GM18526 (cell line): ENCODE measurements around the gene LAMTOR4.

Experiments used
- POLR2A ChIP-seq: IDR thresholded peaks from 3 replicates; pipeline ENCODE4 v1.6.1; 2011; ENCODE audit not compliant: insufficient read length; ENCODE audit errors: extremely low read depth

Gene LAMTOR4

DNA sequence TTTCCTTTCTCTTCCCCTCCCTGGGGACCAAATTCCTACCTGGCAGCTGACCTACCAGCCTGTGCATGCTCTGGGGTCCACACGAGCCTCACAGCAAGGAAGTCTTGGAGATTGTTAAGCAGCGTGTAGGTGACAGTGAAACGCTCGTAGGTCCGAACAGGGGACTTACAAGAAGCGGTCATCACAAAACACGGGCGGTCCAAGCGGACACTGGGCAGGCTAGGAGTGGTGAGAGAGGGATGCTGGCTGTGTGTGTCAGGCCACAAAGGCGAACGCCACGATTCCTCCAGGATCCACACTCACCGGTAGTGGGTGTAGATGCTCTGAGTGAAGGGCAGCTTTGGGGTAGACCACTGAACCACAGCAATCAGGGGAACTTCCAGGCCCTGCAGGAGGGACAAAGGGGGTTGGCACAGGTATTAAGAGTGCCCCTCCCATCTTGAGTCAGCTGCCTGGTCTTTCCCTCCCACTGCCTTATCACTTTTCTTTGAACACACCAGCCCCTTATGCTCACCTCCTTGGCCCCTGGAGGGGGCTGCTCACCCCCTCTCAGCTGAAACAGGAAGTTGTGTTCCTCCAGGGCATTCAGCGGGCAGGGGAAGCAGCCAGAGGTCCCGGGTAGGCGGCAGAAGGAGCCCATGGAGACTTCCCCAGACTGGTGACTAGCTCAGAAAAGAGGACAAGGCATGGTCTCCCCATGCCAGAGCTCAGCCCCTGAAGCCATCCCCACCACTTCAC is 7.8 kb downstream of the LAMTOR4 start:
- TF ChIP-seq POLR2A = no peak

DNA sequence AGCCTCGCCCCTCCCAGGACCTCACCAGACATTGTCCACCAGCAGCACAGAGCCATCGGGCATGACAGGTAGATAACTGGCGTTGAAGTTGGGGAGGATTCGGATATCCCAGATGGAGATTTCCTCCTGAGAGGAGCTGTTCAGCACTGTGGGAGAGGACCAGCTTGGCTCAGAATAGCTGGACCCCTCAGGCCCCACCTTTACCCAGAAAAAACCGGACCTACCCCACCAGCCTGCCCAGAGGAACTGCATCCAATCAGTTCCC is 8.3 kb downstream of the LAMTOR4 start:
- no peak for TF ChIP-seq POLR2A

DNA sequence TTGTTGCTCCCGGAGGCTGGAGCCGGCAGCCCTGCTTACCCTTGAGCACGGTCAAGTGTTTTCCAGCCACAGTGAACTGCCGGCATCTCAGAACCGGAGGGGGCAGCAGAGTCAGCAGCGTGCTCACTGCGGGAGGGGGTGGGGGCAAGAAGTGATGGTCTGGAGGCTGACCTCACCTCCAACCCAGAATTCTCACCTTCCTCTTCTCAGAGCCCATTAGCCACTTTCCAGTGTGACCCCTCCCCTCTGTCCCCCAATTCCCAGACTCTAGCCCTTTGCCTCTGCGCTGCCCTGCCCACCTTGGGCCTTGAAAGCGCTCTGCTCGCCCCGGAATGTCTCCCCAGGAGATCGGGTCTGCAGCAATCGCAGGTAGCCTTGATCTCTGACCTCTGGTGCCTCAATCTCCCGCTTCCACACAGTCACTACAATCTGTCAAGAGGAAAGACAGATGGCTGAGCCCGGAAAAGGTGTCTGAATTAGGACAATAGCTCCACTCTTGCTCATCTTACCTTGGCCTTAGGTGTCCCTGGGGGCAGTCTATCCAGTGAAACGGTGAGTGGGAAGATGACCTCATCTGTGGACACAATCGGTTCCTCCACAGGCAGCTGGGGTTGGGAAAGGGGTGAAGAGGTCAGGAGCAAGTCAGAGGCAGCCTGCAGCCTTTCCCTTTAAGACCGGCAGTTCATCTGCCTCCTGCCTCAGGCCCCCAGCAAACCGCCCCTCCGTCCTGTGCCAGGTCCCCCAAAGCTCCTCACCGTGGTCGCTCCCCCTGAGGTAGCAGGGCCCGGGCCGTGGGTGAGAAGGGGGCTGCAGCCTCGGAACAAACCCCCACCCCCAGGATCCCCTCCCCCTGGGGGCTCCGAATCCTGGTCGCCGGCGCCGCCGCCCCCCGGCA is 8.9 kb downstream of the LAMTOR4 start:
- no peak for TF ChIP-seq POLR2A

DNA sequence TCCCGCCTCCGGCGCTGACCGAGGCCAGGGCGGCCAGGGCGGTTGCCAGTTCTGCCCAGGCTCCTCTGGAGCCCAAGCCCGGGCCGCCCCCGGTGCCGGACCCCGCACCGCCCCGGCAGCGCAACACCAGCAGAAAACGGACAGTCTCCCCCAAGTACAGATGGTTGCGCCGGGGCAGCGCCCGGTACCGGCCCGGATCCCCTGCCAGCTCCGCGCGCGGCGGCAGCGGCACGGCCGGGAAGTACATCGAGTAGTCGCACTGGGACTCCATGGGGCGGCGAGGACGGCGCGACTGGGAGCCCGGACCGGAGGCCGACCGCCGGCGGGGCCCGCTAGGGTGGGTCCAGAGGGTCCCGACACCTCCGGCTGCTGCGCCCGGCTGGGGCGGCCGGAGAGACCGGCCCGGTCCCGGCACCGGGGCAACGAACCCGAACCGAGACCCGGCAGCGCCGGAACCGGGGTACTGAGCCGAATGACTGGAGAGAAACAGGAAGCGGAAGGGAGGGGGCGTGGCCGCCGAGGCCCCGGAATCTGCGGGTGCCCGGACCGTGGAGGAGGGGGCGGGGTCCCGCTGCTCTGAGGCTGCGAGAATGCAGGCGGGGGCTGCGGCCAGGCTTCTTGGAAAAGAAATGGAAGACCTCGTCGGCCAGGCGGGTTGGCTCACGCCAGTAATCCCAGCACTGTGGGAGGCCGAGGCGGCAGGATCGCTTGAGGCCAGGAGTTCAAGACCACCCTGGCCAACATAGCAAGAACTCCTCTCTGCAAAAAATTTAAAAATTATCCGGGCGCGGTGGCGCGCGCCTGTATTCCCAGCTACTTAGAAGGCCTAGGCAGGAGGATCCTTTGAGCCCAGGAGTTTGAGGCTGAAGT is 9.7 kb downstream of the LAMTOR4 start, which contains the start of gene TRAPPC14:
TSS of gene TRAPPC14 (minus strand) at position 495 of the 870 bp plus-strand sequence. CDS start at position 271, 224 bp downstream.
- peak; percentile 76 for TF ChIP-seq POLR2A

DNA sequence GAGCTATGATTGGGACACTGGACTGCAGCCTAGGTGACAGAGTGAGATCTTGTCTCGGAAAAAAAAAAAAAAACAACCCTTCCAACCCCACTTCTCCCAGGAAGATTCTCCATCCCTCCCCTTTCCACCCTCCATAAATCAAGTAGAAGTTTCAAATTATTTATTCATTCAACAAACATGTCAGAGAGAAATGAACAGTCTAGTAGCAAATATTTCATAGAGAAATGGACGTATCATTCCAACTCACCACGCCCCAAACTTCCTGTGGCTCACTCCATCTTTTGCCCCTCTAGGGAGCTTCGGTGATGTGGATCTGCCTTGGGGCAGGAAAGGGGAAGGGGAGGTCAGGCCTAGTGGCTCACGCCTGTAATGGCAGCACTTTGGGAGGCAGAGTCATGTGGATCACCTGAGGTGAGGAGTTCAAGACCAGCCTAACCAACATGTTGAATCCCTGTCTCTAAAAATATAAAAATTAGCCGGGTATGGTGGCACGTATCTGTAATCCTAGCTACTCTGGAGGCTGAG is 10.4 kb downstream of the LAMTOR4 start:
- no peak for TF ChIP-seq POLR2A

DNA sequence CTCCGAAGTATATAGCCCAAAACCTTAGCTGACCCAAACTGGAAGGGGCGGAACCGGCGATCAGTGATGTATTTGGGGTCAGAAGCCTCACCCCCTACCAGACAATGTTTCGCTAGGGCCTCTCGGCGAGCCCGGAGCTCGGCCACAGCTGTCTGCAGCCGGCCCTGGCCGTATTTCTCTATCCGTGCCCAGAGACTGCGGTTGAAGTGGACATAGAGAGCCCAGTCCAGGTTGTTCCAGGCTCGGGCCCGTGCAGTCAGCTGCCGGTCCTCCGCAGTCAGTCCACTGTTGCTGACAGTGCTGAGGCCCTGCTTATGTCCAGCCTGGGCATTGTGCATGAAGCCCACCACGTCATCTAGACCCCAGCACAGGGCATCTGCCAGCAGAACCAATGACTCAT is 11.3 kb downstream of the LAMTOR4 start:
- TF ChIP-seq POLR2A = no peak

DNA sequence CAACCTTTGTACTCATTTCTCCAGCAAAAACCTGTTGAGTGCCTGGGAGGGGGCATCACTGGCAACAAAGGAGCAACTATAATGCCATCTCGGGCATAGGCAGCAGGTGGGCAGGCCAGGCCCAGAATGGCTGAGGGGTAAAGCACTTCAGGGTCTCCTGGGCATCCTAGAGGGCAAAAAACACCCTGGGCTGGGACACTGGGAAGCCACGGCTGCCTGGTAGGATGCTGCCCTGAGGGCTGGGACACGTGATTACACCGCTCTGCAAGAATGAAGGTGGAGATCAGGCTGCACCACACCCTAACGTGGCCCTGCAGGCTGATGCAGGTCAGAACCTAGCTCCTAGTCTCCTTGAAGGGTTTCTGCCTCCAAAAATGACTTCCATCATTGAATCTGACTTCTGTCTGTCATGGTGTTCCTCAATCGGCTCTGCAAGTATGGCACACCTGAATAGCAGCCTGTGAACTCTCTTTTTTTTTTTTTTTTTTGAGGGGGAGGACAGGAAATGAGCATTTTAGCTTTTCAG is 14.4 kb downstream of the LAMTOR4 start:
- no peak for TF ChIP-seq POLR2A

DNA sequence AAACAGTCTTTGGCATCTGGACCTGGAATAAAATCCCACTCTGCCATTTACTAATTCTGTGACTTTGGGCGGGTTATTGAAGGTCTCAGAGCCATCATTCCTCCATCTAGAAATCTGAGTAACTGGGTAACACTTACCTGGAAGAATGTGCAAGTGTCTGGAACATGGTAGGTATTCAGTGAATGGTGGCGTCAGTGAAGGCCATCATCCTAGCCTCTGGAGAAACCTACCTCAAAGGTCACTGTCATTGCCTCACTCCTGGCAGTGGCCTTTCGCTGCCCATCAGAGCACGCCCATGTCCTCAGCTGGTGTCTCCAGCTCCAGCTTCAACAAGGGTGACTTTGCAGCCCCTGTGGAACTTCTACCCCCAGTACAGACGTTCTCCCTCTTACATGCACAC is 15.2 kb downstream of the LAMTOR4 start:
- TF ChIP-seq POLR2A = no peak

DNA sequence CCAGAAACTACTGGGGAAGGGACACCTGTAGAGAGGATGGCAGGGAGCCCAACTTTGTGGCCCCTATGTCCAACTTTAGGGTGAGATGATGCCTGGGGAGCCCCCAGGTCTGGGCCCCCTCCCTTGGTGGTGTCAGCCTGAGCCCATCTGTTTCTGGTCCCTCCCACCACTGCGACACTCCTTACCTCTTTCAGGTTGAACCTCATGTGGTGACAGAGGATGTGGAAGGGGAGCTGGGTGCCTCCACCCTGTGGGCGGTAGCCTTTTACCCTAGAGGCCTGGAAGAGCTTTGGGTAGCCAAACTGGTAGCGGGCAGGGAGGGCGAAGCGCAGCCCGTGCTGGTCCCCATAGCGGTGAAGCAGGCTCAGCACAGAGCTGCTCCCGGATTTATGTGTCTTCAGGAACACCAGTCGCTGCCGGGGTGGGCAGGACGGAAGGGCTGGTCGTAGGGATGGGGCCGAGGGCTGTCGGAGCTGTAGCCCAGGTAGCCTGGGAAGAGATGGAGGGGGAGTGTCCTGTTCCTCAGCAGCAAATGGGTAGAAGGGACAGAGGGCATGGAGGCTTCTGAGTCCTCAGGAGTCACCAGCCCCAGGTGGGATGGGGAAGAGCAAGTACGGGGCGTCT is 17.7 kb downstream of the LAMTOR4 start:
- no peak for TF ChIP-seq POLR2A

DNA sequence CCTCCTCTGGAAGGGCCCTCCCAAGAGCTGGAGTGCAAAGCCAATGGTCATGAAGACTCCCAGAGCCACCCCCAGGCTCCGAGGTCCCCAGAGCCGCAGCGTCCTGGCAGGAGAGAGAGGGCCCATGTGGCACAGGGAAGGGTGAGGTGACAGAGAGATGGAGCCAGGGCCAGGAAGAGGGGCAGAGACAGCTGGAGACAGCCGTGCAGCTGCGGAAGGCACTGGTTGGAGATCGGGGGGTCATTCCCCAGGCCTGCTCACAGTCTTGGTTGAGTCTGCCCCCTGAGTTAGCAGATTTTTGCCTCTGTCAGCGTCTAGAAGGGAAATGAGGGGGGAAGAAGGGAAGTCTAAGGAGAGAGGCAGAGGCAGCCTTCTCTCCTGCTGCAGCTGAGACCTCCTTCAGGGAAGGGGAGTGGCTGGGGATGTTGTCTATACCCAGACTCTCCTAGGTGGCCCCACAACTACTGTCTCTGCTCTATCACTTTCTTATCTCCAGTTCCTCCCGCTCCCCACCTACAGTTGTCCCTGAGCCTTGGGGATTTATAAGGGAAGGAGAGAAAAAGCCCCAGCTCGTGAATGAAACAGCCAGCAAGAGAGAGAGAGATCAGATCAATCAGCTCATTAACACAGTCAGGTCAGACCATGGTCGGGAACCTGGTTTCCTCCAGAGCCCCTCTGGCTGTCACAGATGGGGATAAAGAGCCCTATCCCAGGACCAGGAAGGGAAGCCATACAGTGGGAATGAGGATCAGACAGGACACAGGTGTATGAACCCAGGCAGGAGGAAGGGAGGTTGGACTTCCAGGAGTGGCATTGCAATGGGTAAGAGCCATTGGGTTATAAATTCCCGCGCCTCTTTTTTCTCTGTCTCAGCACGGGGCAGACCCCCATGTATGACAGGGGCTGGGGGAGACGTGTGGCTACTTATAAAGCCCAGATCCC is 18.5 kb downstream of the LAMTOR4 start:
- no peak for TF ChIP-seq POLR2A

DNA sequence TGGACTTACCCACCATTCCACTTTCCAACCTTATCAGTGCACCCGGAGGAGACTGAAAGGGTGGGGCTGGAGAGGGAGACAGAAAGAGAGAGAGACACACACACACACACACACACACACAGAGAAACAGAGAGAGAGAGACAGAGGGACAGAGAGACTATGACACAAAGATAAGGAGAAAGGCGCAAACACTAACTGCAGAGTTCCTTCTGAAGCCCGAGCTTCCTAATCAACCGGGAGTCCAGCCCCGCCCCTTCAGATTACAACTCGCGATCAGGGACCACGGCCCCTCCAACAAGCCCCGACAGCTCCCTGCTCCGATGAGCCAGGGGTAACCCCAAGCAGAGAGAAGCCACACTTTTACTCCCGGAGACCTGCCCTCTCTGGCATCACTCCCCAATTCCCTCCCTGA is 19.2 kb downstream of the LAMTOR4 start:
- TF ChIP-seq POLR2A = no peak

DNA sequence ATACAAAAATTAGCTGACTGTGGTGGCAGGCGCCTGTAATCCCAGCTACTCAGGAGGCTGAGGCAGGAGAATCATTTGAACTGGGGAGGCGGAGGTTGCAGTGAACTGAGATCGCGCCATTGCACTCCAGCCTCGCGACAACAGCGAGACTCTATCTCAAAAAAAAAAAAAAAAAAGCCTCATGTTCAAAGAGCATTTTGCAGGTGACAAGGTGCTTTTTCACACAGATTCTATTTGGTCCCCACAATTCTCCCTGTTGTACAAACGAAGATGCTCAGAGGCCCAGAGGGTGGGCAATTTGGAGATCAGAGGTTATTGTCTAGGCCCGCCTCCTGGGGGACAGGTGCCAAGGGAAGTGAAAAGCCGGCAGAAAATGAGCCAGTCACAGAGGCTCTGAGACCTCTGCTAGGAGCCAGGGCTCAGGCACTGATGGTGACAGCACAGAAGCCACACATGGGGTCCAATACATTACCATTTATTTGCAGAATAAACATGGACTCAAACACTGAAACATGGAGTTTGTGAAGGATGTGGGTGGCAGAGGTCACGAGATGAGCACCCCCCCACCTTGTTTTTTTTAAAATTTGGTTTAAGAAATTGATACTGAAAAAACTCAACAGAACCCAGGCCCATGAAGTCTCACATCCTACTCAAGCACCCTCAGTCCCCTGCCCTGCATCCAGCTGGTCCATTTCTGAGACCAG is 20.6 kb downstream of the LAMTOR4 start:
- TF ChIP-seq POLR2A = no peak

DNA sequence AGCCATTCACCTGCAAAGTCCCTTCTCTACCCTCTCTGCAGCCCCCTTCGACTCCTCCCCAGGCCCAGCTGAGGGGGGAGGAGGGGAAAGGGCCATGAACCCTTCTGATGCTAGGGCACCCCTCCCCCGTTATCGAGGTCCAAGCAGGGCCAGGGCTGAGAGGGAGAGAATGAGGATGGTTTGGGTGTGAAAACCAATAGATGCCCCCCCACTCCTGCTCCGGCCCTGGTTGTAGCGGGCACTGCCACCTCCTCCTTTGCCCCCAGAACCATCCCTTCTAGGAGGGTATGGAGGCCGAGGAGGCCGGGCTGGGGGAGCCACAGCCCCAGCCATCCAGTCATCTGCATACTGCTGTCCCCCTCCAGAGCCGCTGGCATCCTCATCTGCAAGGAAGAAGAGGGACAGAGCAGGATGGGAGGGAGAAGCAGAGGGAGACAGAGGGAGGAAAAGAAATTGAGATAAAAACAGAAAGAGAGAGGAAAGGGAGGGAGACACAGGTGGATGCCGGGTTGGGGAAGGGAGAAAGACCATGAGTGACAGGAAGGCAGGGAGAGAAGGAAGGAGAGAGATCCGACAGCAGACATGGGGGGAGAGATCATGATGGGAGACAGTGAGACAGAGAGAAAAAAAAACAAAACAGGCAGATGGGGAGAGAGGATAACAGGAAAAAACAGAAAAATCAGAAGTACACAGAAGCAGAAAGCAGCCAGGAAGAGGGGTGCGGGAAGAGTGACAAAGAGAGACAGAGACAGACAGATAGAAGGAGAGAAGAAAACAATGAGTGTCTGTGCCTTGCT is 21.6 kb downstream of the LAMTOR4 start:
- no peak for TF ChIP-seq POLR2A
